Activated CD8-positive, alpha-beta T cell treated with anti-CD3 and anti-CD28 coated beads for 36 hours (primary cell): ENCODE results near the gene ARMC5. TPM values are rescaled to one million over a fixed set of nuclear protein-coding genes. Genes with fewer than 3 reads are reported as not detected.

Experiments used
- ATAC-seq: fragments of 200-7000 bp; cut with Tn5 transposase; one replicate; pipeline ENCODE4 v1.10.0; 2021; ENCODE audit warnings: mild to moderate bottlenecking, moderate library complexity
- CTCF ChIA-PET: fragments of 350-600 bp; sonication (Branson Sonifier 250); formaldehyde crosslinking; loops from one replicate; lab custom pipeline; 2021; ENCODE audit warnings: antibody characterized with exemption; lab: Charles Lee
- POLR2A ChIA-PET: fragments of 350-600 bp; sonication (Branson Sonifier 250); formaldehyde crosslinking; loops from one replicate; lab custom pipeline; 2021; ENCODE audit warnings: antibody characterized with exemption; lab: Charles Lee
- DNase-seq: peaks from one replicate; pipeline ENCODE4 v3.0.0-alpha.2; 2020
- H3K27ac Mint-ChIP-seq: one replicate; pipeline ENCODE4 v1.8.0; 2021; ENCODE audit warnings: mild to moderate bottlenecking, mixed read lengths
- H3K27me3 Mint-ChIP-seq: one replicate; pipeline ENCODE4 v1.8.0; 2021; ENCODE audit warnings: mixed read lengths
- H3K36me3 Mint-ChIP-seq: one replicate; pipeline ENCODE4 v1.8.0; 2021; ENCODE audit warnings: low read depth, mixed read lengths
- H3K4me1 Mint-ChIP-seq: one replicate; pipeline ENCODE4 v1.8.0; 2021; ENCODE audit warnings: low read depth, mixed read lengths
- H3K4me3 Mint-ChIP-seq: one replicate; pipeline ENCODE4 v1.8.0; 2021; ENCODE audit warnings: mild to moderate bottlenecking, moderate library complexity, mixed read lengths
- H3K9me3 Mint-ChIP-seq: one replicate; pipeline ENCODE4 v1.8.0; 2021; ENCODE audit warnings: mixed read lengths
- CTCF ChIP-seq: fragments of 200-600 bp; IDR thresholded peaks from one replicate; pipeline ENCODE4 v1.8.0; 2022; ENCODE audit warnings: antibody characterized with exemption, mild to moderate bottlenecking
- intact Hi-C: fragments of 100-400 bp; cut with micrococcal nuclease; formaldehyde crosslinking; loops from one replicate; pipeline ENCODE4 v1.10.0; 2022
- total RNA-seq, 2 experiments: library from RNA; stranded (reverse); gene quantifications; one replicate each; pipeline ENCODE4 v1.2.3, GENCODE V29; 2021

ARMC5 gene
- total RNA-seq, 2 experiments from 2014 or later: 8.2 to 10.0 TPM

GRCh38 chr16:31473264-31473984 is 14.1 kb downstream of the ARMC5 start:
- no peak overlapping the region for H3K27ac Mint-ChIP-seq
- peaks cover 19% of the 10 kb centered on the region for H3K27me3 Mint-ChIP-seq
- CTCF ChIA-PET: interaction anchor here (10.2 kb wide), 1 partner anchor 14 kb away, joined by 70 read pairs; the partner anchor contains the start of gene ARMC5
- DNase-seq (no peak), ATAC-seq (no peak)
- no peaks in the 10 kb centered on the region for H3K9me3 Mint-ChIP-seq
- intact Hi-C loops: no loop called here
- H3K36me3 Mint-ChIP-seq: no peaks in the 10 kb centered on the region
- H3K4me3 Mint-ChIP-seq: no peak overlapping the region
- H3K4me1 Mint-ChIP-seq: peaks cover 19% of the 10 kb centered on the region
- POLR2A ChIA-PET: no interaction called here
- TF ChIP-seq CTCF: no peak

- no peak for DNase-seq
- ATAC-seq: no peak
- Mint-ChIP-seq H3K4me1 (peaks cover 19% of the 10 kb centered on the region), H3K4me3 (no peak overlapping the region), H3K27ac (no peak overlapping the region), H3K27me3 (peaks cover 19% of the 10 kb centered on the region), H3K9me3 (no peaks in the 10 kb centered on the region), H3K36me3 (no peaks in the 10 kb centered on the region)
- TF ChIP-seq CTCF: no peak
- intact Hi-C loops: no loop called here
- POLR2A ChIA-PET: interaction anchor here (0.9 to 4.2 kb wide), 3 partner anchors 14 to 34 kb away, joined by 3 to 16 read pairs (median 6); partner anchors contain the start of gene RUSF1
- CTCF ChIA-PET: interaction anchor here (0.6 to 10.2 kb wide), 2 partner anchors 15 to 163 kb away, joined by 3 to 70 read pairs; partner anchors contain the start of gene ARMC5
Observed at GRCh38 chr16:31474173-31474714, 14.9 kb downstream of the ARMC5 start.

GRCh38 chr16:31474773-31475738 is 15.8 kb downstream of the ARMC5 start:
- H3K27ac Mint-ChIP-seq: no peak overlapping the region
- peaks cover 19% of the 10 kb centered on the region for H3K27me3 Mint-ChIP-seq
- ATAC-seq: no peak
- TF ChIP-seq CTCF: no peak
- H3K4me3 Mint-ChIP-seq: no peak overlapping the region
- H3K9me3 Mint-ChIP-seq: no peaks in the 10 kb centered on the region
- intact Hi-C loops: no loop called here
- no peaks in the 10 kb centered on the region for H3K36me3 Mint-ChIP-seq
- peaks cover 19% of the 10 kb centered on the region for H3K4me1 Mint-ChIP-seq
- DNase-seq: no peak
- ChIA-PET POLR2A (interaction anchor here (0.9 to 4.2 kb wide), 4 partner anchors 13 to 33 kb away, joined by 3 to 16 read pairs (median 5); partner anchors contain the start of gene RUSF1), CTCF (interaction anchor here (0.6 to 10.2 kb wide), 3 partner anchors 12 to 164 kb away, joined by 3 to 70 read pairs (median 3); partner anchors contain the start of gene ARMC5)

- DNase-seq (no peak), ATAC-seq (no peak)
- H3K4me1 Mint-ChIP-seq: peaks cover 19% of the 10 kb centered on the region
- peaks cover 16% of the 10 kb centered on the region for H3K27me3 Mint-ChIP-seq
- POLR2A ChIA-PET: interaction anchor here (1.0 to 4.2 kb wide), 3 partner anchors 12 to 18 kb away, joined by 4 to 16 read pairs (median 6); no protein-coding TSS in a partner anchor
- H3K9me3 Mint-ChIP-seq: no peaks in the 10 kb centered on the region
- H3K36me3 Mint-ChIP-seq: no peaks in the 10 kb centered on the region
- peak overlapping the region; percentile 77 for H3K4me3 Mint-ChIP-seq
- CTCF ChIA-PET: interaction anchor here (0.8 to 10.2 kb wide), 3 partner anchors 11 to 20 kb away, joined by 3 to 70 read pairs (median 3); partner anchors contain the start of gene ARMC5
- no peak overlapping the region for H3K27ac Mint-ChIP-seq
- TF ChIP-seq CTCF: no peak
- intact Hi-C loops: no loop called here
Observed at GRCh38 chr16:31475946-31476302, 16.6 kb downstream of the ARMC5 start.
